Endothelial cell of umbilical vein (primary cell): Measurements from ENCODE around the gene INO80C.

Source experiments
- CTCF ChIP-seq, 2 donors: IDR thresholded peaks; 1 replicate in 1 of 2; 2 replicates in 1 of 2; pipeline ENCODE4 v1.5.1; 2011; ENCODE audit warnings: low read length in 2 of 2, mild to moderate bottlenecking in 2 of 2, moderate library complexity in 2 of 2, control low read depth in 1 of 2, inconsistent platforms in 1 of 2, low read depth in 1 of 2; ENCODE audit not compliant: insufficient read depth in 1 of 2; ENCODE audit errors: extremely low read depth in 1 of 2
- EZH2 ChIP-seq: IDR thresholded peaks from 2 replicates; pipeline ENCODE4 v1.6.1; 2012; ENCODE audit warnings: borderline replicate concordance, low read depth, mild to moderate bottlenecking, moderate library complexity, low read length, inconsistent platforms; ENCODE audit not compliant: severe bottlenecking
- FOS ChIP-seq: IDR thresholded peaks from 2 replicates; pipeline ENCODE4 v1.6.1; 2011; ENCODE audit warnings: mild to moderate bottlenecking, low read length, moderate library complexity, borderline replicate concordance; ENCODE audit not compliant: insufficient read depth
- GATA2 ChIP-seq: IDR thresholded peaks from 2 replicates; pipeline ENCODE4 v1.7.0; 2011; ENCODE audit warnings: low read depth, mild to moderate bottlenecking, moderate library complexity, mixed read lengths, low read length; ENCODE audit not compliant: insufficient read length, insufficient read depth
- JUN ChIP-seq: IDR thresholded peaks from 2 replicates; pipeline ENCODE4 v1.6.1; 2011; ENCODE audit warnings: borderline replicate concordance, low read depth; ENCODE audit not compliant: insufficient read length, insufficient read depth
- MAX ChIP-seq: IDR thresholded peaks from 2 replicates; pipeline ENCODE4 v1.6.1; 2011; ENCODE audit not compliant: insufficient read depth, insufficient read length
- MYC ChIP-seq: IDR thresholded peaks from one replicate; pipeline ENCODE4 v1.6.1; 2011; ENCODE audit warnings: mild to moderate bottlenecking, low read depth, low read length
- POLR2A ChIP-seq: IDR thresholded peaks from 2 replicates; pipeline ENCODE4 v1.6.1; 2012; ENCODE audit warnings: low read depth, mild to moderate bottlenecking, control low read depth, low read length
- POLR2AphosphoS5 ChIP-seq: IDR thresholded peaks from 2 replicates; pipeline ENCODE4 v1.6.1; 2012; ENCODE audit warnings: low read depth, mild to moderate bottlenecking, control low read depth, low read length, moderate library complexity; ENCODE audit not compliant: insufficient read depth

GRCh38 chr18:35507623-35508022 is 9.9 kb upstream of the INO80C start:
- no peak for TF ChIP-seq POLR2A
- TF ChIP-seq EZH2: no peak
- TF ChIP-seq MAX: no peak
- no peak for TF ChIP-seq CTCF (IDR thresholded peaks at IDR 0.05; ENCODE audit: extremely low read depth in 1 of 2, insufficient read depth in 1 of 2, low read depth in 1 of 2, low read length in 2 of 2)
- no peak for TF ChIP-seq MYC
- no peak for TF ChIP-seq POLR2AphosphoS5
- no peak for TF ChIP-seq JUN
- no peak for TF ChIP-seq FOS
- no peak for TF ChIP-seq GATA2
